ENCODE data around the gene MYOM3.

MYOM3 gene

GRCh38 chr1:24077278-24077978, 34.5 kb downstream of the MYOM3 start:
- Mint-ChIP-seq H3K27ac (no peak overlapping the region), H3K27me3 (ENCODE audit: low read depth, poor library complexity) (peaks cover 13% of the 10 kb centered on the region), H3K9me3 (no peaks in the 10 kb centered on the region), H3K4me3 (peak overlapping the region; percentile 5), H3K36me3 (ENCODE audit: low read depth) (no peaks in the 10 kb centered on the region), H3K4me1 (peaks cover 8% of the 10 kb centered on the region)
- TF ChIP-seq CTCF (IDR thresholded peaks at IDR 0.05), result no peak
- DNase-seq, result no peak

GRCh38 chr1:24075946-24076345, 36.0 kb downstream of the MYOM3 start:
- no peak overlapping the region for H3K4me3 Mint-ChIP-seq
- no peak for DNase-seq
- no peak for TF ChIP-seq CTCF (IDR thresholded peaks at IDR 0.05)
- no peaks in the 10 kb centered on the region for H3K9me3 Mint-ChIP-seq
- no peaks in the 10 kb centered on the region for H3K36me3 Mint-ChIP-seq (ENCODE audit: low read depth)
- peaks cover 9% of the 10 kb centered on the region for H3K27me3 Mint-ChIP-seq (ENCODE audit: low read depth, poor library complexity)
- H3K27ac Mint-ChIP-seq, result no peak overlapping the region
- H3K4me1 Mint-ChIP-seq, result peaks cover 17% of the 10 kb centered on the region

- no peak overlapping the region for H3K4me3 Mint-ChIP-seq
- no peak for DNase-seq
- H3K27me3 Mint-ChIP-seq (ENCODE audit: low read depth, poor library complexity), result peaks cover 9% of the 10 kb centered on the region
- no peaks in the 10 kb centered on the region for H3K36me3 Mint-ChIP-seq (ENCODE audit: low read depth)
- no peaks in the 10 kb centered on the region for H3K9me3 Mint-ChIP-seq
- H3K4me1 Mint-ChIP-seq, result peaks cover 20% of the 10 kb centered on the region
- H3K27ac Mint-ChIP-seq, result no peak overlapping the region
- no peak for TF ChIP-seq CTCF (IDR thresholded peaks at IDR 0.05)
Measured at GRCh38 chr1:24075590-24075854, 36.4 kb downstream of the MYOM3 start.

DNA sequence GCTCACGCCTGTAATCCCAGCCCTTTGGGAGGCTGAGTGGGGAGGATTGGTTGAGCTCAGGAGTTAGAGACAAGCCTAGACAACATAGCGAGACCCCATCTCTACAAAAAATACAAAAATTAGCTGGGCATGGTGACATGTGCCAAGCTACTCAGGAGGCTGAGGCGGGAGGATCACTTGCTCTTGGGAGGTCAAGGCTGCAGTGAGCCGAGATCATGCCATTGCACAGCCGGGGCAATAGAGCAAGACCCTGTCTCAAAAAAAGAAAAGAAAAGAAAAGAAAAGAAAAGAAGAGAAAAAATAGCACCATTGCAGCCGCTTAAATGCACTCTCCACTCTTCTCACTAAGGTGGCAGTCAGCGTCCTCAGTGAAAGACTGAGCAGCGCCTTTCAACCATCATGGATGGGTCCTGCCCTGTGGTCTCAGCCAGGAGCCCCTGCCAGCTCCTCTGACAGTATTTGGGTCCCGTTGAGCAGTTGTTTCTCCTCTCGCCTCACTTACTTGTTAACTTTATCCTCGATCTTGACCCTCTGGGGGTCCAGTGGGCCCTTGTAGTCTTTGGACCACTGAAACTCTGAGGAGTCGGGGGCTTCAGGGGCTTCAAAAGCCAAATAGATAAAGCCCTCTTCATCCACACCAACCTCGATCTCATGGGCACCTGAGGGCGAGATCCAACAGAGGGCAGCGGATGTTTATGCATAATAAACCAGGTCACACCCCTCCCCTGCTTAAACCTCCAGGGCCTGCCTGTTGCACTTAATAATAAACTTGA, 36.9 kb downstream of the MYOM3 start:
- Mint-ChIP-seq H3K4me1 (peaks cover 20% of the 10 kb centered on the region), H3K36me3 (ENCODE audit: low read depth) (no peaks in the 10 kb centered on the region), H3K27ac (no peak overlapping the region), H3K9me3 (no peaks in the 10 kb centered on the region), H3K4me3 (no peak overlapping the region), H3K27me3 (ENCODE audit: low read depth, poor library complexity) (peaks cover 6% of the 10 kb centered on the region)
- DNase-seq, result no peak
- TF ChIP-seq CTCF (IDR thresholded peaks at IDR 0.05), result no peak

DNA sequence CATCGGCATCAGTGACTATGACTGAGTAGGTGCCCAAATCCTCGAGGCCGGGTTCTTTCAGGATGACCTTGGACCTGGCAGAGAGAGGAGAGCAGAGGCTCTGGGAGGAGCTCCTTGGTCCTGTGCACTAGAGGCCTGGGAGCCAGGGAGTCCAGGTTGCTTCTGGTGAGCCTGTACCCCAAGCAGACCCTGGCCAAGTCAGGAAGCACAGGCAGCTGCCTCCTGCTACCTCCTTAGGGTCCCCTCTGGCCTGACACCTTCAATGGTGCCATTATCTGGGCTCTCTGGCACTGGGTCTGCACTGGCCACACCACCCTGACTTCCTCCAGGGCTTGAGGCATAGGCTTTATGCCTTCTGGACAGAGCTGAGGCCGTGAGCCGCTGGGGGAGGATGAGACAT, 37.7 kb downstream of the MYOM3 start:
- no peak for TF ChIP-seq CTCF (IDR thresholded peaks at IDR 0.05)
- Mint-ChIP-seq H3K36me3 (ENCODE audit: low read depth) (no peaks in the 10 kb centered on the region), H3K27ac (no peak overlapping the region), H3K9me3 (no peaks in the 10 kb centered on the region), H3K27me3 (ENCODE audit: low read depth, poor library complexity) (peaks cover 6% of the 10 kb centered on the region), H3K4me3 (no peak overlapping the region), H3K4me1 (peaks cover 20% of the 10 kb centered on the region)
- DNase-seq, result no peak

DNA sequence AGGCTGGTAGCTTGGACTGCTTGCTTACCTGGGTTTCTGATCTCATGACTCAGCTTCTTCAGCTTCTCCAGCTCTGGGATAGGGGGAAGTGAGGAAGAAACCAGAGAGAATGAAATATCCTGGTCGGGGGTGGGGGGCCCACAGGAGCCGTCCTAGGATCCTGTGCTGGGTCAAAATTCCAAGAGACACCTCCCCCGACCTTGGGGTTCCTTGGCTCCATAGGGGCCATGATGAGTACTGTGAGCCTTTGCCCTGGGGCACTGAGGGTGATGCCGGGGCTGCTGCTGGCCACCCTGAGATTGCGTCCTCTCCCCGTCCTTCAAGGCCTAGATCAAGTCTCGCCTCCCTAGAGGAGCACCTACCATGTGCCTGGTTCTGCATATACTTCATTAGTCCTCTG, 40.0 kb downstream of the MYOM3 start:
- Mint-ChIP-seq H3K9me3 (no peaks in the 10 kb centered on the region), H3K27ac (no peak overlapping the region), H3K27me3 (ENCODE audit: low read depth, poor library complexity) (peaks cover 13% of the 10 kb centered on the region), H3K36me3 (ENCODE audit: low read depth) (no peaks in the 10 kb centered on the region), H3K4me1 (peaks cover 12% of the 10 kb centered on the region), H3K4me3 (no peak overlapping the region)
- TF ChIP-seq CTCF (IDR thresholded peaks at IDR 0.05), result no peak
- no peak for DNase-seq

Data from nephron progenitor cell (in vitro differentiated cells).